Measurements from ENCODE around the gene UBE2E1.

UBE2E1 gene

GRCh38 chr3:23809294-23809693, 3.5 kb downstream of the UBE2E1 start:
- Histone ChIP-seq H3K4me1 (ENCODE audit: control insufficient read depth in 1 of 2, insufficient read depth in 1 of 2, low read depth in 1 of 2, low read length in 1 of 2) (peaks cover 25 to 33% of the 10 kb centered on the region in 2 experiments), H3K9me3 (no peaks in the 10 kb centered on the region), H3K27ac (no peak overlapping the region), H3K4me3 (ENCODE audit: low read depth in 1 of 2, low read length in 1 of 2) (no peak overlapping the region), H3K36me3 (peaks cover 4% of the 10 kb centered on the region), H3K27me3 (no peaks in the 10 kb centered on the region)
- TF ChIP-seq CTCF (IDR thresholded peaks at IDR 0.05), result no peak

GRCh38 chr3:23809840-23810342, 4.1 kb downstream of the UBE2E1 start:
- no peak for TF ChIP-seq CTCF (IDR thresholded peaks at IDR 0.05)
- Histone ChIP-seq H3K4me1 (ENCODE audit: control insufficient read depth in 1 of 2, insufficient read depth in 1 of 2, low read depth in 1 of 2, low read length in 1 of 2) (peaks cover 25 to 33% of the 10 kb centered on the region in 2 experiments), H3K9me3 (no peaks in the 10 kb centered on the region), H3K27me3 (no peaks in the 10 kb centered on the region), H3K36me3 (peaks cover 4% of the 10 kb centered on the region), H3K4me3 (ENCODE audit: low read depth in 1 of 2, low read length in 1 of 2) (peak overlapping the region; percentile 72 to 75), H3K27ac (peak overlapping the region; percentile 54)

- H3K36me3 ChIP-seq, result peaks cover 4% of the 10 kb centered on the region
- H3K4me1 ChIP-seq (ENCODE audit: control insufficient read depth in 1 of 2, insufficient read depth in 1 of 2, low read depth in 1 of 2, low read length in 1 of 2), result peaks cover 20 to 28% of the 10 kb centered on the region in 2 experiments
- H3K27me3 ChIP-seq, result no peaks in the 10 kb centered on the region
- H3K27ac ChIP-seq, result peak overlapping the region; percentile 54
- H3K9me3 ChIP-seq, result no peaks in the 10 kb centered on the region
- TF ChIP-seq CTCF (IDR thresholded peaks at IDR 0.05), result no peak
- peak overlapping the region; percentile 72 to 75 for H3K4me3 ChIP-seq (ENCODE audit: low read depth in 1 of 2, low read length in 1 of 2)
These were observed 4.8 kb downstream of the UBE2E1 start for GRCh38 chr3:23810343-23811184.

GRCh38 chr3:23811185-23811527, 5.4 kb downstream of the UBE2E1 start:
- peaks cover 4% of the 10 kb centered on the region for H3K36me3 ChIP-seq
- peak overlapping the region; percentile 72 to 75 for H3K4me3 ChIP-seq (ENCODE audit: low read depth in 1 of 2, low read length in 1 of 2)
- H3K27me3 ChIP-seq, result no peaks in the 10 kb centered on the region
- no peaks in the 10 kb centered on the region for H3K9me3 ChIP-seq
- peaks cover 20 to 27% of the 10 kb centered on the region in 2 experiments for H3K4me1 ChIP-seq (ENCODE audit: control insufficient read depth in 1 of 2, insufficient read depth in 1 of 2, low read depth in 1 of 2, low read length in 1 of 2)
- H3K27ac ChIP-seq, result peak overlapping the region; percentile 54
- TF ChIP-seq CTCF (IDR thresholded peaks at IDR 0.05), result no peak

GRCh38 chr3:23811919-23812318, 6.2 kb downstream of the UBE2E1 start:
- no peak overlapping the region for H3K27ac ChIP-seq
- H3K4me3 ChIP-seq (ENCODE audit: low read depth in 1 of 2, low read length in 1 of 2), result no peak overlapping the region
- TF ChIP-seq CTCF (IDR thresholded peaks at IDR 0.05), result no peak

More at GRCh38 chr3:23811919-23812318, 6.2 kb downstream of the UBE2E1 start:
- peaks cover 4% of the 10 kb centered on the region for H3K36me3 ChIP-seq
- peaks cover 20 to 23% of the 10 kb centered on the region in 2 experiments for H3K4me1 ChIP-seq (ENCODE audit: control insufficient read depth in 1 of 2, insufficient read depth in 1 of 2, low read depth in 1 of 2, low read length in 1 of 2)
- no peaks in the 10 kb centered on the region for H3K9me3 ChIP-seq
- no peaks in the 10 kb centered on the region for H3K27me3 ChIP-seq
